GM19468 (cell line): Measurements from ENCODE around the gene FAM72C.
"Not testable (repeated sequence)": the region's sequence is repeated elsewhere in the genome, so short reads cannot be mapped to it uniquely, and the experiment has no call there.

Experiments
- ATAC-seq: cut with Tn5 transposase; IDR thresholded peaks from one replicate; pipeline ENCODE4 v1.9.1; 2021; ENCODE audit warnings: mild to moderate bottlenecking, moderate library complexity, moderate number of reproducible peaks; ENCODE audit not compliant: unreplicated experiment; ENCODE audit errors: extremely low read depth

Gene FAM72C

DNA sequence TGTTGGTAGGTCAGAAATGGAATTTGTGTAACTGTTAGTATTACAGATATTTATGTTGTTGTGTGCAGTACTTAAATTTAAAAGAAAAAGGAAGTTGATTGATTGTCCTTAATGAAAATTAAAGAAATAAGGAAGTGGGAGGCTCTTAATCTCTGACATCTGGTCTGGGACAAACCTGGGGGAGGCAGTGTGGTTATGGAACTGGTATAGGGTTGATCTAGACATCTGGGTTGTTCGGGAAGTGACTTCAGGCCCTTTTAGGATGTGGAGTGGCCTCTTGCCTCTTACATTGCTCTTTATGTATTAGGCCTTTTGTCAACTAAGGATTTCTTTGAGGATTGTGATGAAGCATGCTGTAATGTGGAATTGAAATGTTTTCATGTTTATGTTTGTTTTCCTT lies 16.1 kb upstream of the FAM72C start:
- not testable (repeated sequence) for ATAC-seq

DNA sequence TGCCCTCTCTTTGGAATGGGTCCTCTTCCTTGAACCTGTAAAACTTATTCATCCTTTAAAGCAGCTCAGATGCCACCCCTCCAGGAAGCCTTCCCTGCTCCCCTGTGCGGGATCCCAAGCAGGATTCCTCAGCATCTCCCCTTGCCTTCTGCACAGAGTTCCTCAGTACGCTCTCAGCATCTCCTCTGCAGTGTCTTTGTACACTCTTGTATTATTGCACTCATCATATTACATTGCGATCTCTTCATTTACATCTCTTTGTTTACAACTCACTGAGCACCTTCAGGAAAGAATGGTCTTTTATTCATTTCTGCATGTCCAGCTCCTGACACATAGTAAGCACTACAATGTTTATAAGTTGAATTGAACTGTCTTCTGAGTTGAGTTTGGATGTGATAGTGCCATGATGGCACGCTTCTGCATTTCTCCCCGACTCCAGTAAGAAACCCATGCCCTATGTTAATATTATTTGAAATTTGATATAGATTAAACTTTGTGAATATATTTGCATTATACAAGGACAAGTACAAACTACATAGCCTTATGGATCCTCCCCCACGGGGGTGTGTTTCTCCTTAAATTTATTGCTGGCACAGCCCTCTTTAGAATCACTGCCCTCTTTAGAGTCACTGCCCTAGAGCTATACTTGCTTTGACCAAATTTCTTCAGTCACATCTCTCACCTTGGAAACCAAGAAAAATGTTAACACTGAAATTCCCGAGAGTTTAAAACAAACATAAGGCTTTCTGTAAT lies 13.1 kb upstream of the FAM72C start:
- not testable (repeated sequence) for ATAC-seq

DNA sequence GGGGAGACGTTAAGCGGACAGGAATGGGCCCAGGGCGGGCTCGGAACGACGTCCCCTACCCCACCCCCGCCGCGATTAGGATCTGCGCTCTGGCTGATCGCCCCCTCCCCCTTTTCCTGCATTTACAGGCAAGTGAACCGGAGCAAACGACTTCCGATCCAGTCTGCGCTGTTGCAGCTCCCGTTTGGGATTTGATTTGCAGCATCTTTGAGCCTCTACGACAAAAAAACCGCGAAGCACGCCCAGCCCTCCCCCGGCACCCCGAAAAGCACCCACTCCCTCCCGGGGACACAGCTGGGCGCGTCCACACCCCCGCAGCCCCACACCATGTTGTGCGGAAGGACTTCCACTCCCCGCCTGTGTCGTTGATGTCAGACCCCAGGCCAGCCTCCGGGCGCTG lies 2.6 kb upstream of the FAM72C start:
- not testable (repeated sequence) for ATAC-seq

DNA sequence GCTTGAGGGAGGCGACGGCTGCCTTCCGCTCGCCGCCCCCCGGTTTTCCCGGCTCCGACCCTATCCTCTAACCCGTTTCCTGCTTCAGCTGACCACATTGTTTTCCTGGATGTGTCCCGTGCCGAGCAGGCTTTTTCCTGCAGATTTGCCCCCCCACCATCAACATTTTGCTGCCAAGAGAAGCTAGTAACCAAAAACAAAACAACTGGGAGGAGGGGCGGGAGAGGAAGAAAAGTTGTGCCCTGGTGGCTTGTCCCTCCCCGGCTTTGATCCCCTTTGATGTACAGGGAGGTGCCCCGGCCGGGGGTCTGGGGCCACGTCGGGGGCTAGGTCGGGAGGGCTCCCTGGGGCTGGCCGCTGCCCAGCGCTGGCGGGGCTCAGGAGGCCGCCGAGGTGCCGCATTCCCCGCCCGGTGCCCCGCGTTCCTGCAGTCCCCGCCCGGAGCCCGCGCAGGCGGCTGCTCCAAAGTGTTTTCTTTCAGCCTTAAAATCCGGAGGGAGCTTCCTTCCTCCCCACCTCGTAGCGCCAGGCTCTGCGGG lies 2.2 kb upstream of the FAM72C start:
- not testable (repeated sequence) for ATAC-seq

DNA sequence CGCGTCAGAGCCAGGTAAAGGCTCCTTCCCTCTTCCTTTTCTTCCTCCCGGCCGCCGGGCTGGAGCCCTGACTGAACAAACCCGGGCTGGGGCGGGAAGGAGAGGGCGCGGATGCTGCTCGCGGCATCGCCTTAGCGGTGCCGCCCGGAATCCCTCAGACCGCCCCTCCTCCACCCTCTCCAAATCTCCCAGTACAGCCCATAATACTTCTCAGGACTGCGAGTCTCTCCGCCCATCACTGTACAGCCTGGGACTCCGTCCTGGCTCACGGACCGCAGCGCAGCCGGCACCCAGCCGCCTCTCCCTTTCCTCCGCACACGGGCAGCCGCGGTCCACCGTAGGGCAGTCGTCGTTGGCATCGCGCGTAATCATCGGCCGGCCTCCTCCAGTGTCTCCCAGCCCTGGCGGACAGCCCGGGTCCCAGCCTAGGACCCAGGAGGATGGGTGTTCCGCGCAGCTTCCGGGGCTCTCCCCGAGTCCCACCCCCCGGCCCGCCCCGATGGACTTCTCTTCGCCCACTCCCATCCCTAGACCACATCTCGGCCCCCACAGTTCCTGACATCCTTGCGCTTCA lies 1.1 kb upstream of the FAM72C start:
- not testable (repeated sequence) for ATAC-seq

DNA sequence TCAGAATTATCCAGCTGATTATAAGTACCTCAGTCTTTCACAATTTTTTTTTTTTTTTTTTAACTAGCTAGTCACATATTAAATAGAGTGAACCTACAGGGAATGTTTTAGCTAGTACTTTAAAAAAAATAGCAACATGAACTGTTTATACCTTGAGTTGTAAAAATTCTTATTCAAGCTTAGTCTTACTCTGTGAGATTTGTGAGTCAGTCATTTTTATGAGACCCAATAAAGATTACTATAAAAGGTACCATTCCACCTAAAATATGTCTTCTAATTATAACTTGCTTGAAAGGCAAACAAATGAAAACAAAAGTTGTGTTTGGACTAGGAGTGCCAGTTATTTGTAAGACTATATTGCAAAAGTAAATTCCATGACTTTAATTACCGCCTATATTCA lies 5.9 kb downstream of the FAM72C start:
- not testable (repeated sequence) for ATAC-seq

DNA sequence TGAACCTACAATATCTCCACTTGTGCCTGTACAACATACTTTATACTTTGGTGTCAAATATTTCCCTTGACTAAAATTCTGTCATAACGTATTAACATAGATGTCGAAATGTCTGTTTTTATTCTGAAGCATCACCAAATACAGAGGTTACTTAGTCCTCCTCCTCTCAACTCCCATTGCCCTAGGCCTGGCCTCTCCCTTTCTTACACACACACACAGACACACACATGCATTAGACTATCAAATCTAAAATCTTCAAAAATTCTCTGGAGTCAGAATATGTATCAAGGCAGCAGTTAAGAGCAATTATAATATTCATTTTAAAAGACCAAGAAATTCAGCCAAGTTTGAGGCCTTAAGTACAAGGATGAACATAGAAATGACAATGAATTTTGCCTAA lies 7.5 kb downstream of the FAM72C start:
- ATAC-seq, result not testable (repeated sequence)

DNA sequence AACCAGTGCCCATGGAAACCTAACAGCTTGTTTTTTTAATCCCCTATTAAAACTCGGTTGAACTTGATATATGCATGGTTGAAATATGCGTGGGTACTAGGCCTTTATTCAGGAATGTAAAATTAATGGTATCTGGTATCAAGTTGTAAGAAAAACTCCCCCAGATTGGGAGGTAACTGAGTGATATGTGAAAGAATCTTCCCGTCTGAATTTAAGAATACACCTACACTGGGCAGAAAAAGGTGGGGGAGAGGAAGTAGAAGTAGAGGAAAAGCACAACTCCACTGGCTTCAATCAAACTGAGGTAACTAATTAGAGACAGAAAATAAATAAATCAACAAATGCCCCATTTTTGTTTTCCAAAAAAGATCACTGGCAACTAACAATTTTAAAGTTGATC lies 15.9 kb downstream of the FAM72C start:
- not testable (repeated sequence) for ATAC-seq

DNA sequence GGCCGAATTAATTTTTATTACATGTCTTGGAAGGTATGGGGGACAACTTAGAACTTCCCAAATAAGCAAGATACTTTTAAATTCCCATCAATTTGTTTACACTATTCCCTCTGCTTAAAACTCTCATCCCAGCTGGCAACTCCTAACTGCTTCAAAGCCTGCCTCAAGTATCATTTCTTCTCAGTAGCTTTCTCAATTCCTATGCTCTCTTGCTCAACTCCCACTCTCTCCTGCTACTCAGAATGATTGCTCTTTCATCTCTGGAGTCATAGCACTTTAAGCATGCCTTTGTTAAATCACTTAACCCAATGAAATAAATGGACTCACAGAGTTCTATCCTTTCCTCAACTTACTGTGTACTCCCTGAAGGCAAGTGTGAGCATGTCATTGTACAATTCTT lies 18.9 kb downstream of the FAM72C start:
- not testable (repeated sequence) for ATAC-seq

DNA sequence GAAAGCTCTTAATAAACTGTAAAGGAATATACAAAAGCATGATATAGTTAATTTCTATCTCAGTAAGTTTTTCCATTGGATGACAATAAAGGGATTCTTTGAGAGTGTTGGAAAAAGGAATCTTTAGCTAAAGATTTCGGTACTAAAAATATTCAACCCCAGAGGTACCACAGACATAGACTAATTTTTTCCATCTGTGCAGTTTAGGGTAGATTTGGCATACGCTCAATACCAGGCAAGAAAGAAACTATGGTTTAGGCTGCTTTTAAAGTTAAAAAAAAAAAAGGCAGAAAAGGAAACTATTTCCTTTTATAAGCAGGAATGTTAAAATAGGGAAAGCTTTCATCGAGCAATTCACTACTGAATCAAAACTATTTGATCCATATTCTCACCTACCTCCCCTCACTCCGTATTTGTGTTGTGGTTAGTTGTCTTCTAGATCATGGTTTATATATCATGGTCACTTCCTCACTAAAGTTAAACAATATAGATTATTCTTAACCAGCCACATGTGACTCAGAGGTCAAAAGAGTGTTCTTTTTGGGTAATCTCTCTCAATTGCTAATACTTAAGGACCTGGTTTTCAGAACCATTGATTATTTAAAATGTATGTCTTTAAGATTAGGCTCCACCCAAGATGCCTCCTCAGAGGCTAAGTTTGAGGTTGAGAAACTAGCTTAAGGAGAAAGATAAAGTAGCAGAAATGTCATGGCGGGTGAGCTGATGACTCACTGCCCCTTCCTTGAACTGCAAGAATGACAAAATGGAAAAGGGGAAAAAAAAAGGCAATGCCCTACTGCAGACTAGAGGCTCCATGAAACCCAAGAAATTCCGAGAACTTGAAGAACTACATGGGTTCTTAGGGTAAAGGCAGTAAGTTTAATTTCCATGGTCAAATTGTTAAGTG lies 20.0 kb downstream of the FAM72C start:
- not testable (repeated sequence) for ATAC-seq

DNA sequence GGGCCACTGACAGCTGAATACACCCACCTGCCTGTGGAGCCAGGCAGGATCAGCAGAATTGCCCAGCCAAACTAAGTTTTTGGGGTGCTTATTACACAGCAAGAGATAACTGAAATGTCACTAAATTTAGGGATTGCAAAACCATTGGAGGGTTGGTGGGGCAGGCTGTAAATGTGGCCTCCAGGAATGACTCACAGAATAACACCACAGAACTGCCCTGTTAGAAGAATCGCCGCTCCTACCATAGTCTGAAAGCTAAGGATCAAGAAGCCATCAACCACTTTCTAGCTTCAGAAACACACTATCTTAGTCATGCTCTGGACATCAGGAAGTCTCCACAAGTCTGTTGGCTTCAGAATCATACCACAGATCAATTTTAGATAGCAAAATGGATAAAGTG lies 24.0 kb downstream of the FAM72C start:
- not testable (repeated sequence) for ATAC-seq

DNA sequence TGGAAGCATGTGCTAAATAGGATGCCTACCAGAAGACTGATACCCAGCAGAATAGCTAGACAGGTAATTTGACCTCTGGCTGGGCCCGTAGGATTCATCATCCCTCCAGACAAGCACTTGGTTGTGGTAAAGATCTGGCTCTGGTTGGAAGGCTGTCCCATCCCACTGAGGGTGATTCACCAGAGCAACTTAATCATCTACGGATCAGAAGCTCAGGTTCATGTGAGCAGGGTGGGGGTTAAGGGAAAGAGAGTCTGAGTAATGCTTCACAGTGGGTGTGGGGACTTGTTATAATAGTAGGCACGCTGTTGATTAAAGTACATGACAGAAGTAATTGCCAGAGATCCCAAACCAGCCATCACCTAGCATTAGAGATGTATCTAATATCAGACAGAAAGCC lies 26.5 kb downstream of the FAM72C start:
- ATAC-seq, result not testable (repeated sequence)

DNA sequence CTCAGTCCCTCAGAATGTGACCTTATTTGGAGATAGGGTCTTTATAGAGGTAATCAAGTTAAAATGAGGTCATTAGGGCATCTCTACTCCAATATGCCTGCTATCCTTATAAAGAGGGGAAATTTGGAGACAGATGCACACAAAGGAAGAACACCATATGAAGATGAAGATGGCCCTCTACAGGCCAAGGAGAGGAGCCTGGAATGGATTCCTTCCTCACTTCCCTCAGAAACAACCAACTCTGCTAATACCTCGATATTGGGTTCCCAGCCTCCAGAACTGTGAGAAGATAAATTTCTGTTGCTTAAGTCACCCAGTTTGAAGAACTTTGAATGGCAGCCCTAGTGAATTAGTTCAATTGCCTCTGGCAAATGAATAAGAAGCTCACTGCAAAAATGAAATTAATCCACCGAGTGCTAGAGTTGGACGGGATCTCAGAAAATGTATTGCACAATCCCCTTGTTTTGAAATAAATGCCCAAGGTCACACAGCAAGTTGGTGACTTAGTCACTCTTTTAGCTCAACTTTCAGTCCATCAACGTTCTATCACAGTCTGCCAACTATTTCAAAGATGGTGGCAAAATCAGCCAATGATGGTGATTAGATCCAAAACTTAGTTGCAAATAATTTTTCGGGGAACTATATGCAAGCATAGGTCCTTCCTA lies 27.1 kb downstream of the FAM72C start:
- ATAC-seq, result not testable (repeated sequence)

DNA sequence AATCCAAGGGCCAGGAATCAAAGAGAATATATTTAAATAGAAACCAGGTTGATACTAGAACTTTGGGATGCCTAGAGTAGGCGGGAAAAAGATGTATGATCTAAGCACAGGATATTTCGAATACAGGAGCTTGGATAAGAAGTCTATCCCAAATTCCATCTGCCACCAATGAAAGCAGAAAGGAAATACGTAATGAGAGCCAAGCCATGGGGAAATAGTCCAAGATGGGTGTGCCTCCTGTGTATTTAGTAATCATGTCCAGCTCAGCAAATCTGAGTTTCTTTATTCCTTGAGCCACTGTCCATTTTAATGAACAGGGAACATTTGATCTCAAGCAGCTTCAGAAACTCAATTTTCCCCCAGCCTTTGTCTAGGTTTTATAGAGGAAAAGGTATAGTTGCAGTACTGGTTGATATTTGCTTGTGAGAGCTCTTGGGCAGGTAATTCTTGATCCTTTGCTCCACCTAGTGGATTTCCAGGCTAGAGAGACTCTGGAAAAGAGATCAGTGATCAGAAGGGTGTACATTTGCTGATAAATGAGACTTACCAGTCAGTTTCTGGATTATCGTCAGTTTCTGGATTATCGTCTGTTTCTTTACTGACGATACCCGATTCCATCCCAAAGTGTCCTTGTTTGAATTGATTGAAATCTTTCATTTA lies 28.3 kb downstream of the FAM72C start:
- ATAC-seq, result not testable (repeated sequence)

DNA sequence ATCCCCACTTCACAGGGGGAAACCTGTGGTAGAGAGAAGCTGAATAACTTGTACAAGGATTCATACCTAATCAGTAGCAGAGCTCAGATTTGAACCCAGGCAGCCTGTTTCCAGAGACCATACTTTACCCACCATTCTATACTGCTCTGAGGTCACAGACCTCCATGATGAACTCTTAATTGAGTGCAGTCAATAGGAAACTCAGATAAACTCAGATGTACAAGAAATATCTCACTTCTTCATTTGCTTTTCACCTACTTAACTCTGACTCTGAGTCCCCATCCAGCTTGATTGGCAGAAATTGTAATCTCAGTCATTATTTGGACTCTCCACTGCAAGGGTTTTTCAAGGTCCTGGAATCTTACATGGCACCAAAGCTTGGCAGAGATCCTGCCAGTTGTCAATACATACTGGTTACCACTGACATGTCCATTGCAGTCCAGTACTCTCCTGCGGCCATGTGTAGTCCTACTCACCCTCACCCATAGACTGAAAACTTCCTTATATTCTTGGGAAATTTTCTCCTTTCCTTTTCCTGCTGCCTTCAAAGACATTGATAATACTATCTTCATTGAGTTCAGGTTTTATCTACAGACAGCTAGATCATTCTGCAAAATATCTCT lies 29.4 kb downstream of the FAM72C start:
- not testable (repeated sequence) for ATAC-seq

DNA sequence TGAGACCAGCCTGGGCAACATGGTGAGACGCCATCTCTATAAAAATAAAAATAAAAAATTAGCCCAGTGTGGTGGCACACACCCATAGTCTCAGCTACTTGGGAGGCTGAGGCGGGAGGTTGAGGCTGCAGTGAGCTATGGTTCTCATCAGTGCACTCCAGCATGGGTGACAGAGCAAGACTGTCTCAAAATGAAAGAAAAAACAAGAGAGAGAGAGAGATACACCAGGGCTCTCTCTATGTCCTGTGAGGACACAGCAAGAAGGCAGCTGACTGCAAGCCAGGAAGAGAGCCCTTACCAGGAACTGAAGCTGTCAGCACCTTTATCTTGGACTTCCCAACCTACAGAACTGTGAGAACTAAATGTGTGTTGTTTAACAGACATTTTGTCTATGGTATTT lies 32.1 kb downstream of the FAM72C start:
- ATAC-seq, result not testable (repeated sequence)

DNA sequence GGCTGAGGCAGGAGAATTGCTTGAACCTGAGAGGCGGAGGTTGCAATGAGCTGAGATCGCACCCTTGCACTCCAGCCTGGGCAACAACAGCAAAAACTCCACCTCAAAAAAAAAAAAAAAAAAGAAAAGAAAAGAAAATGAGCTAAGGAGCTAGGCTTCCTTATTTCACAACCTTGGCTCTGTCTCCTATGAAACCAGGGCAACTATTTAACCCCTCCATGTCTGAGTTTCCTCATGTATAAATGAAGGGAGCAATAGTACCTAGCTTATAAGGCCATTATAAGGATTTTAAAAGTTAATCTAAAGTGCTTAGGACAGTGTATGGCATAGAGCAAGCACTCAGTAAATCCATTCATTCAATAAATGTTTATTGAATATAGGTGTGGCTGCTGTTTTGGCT lies 32.9 kb downstream of the FAM72C start:
- ATAC-seq, result not testable (repeated sequence)

DNA sequence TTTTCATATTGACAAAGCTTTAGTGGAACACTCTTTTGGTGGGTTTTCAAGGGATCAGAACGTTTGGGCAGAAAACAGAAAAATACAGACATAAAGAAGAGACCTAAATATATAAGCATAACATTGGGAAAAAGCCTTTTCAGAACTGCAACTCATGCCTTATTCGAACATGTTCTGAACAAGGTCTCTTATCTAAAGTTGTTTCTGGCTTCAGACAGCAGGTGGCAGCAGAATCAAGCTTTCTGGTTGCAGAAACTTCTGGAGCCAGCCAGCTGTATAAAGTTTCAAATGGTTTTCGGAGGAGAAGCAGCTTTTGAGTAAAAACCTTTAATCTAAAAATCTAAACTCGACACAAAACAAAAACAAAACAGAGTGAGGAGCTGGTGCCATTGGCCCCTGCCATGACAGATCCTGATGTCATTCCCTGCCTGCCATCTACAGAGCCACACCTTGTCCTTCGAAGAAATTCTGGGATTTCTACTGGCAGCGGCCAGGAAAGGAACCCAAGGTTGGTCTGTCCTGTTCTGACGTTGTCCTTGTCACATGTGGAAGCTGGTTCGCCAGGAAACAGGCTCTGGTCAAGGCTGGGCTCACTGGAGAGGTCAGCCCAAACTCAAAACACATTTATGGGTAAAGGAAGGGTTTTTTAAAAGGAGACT lies 35.2 kb downstream of the FAM72C start:
- not testable (repeated sequence) for ATAC-seq

DNA sequence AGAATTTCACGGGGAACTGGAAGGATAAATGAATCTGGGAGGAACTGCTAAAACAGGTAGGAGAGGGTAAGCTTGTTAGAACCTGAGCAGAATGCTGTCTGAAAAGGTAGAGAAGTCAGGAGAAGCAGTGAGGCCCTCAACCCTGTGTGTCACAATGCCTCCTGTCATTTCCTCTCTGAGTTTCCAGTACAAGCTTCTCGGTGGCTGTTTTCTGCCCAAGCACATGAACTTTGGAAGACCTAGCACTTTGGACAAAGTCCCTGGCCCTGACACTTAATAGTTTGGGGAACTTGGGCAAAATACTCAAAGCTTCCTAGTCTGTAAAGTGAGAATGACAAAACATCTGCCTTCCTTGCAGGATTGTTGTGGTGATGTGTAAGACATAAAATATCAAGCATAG lies 52.7 kb downstream of the FAM72C start:
- not testable (repeated sequence) for ATAC-seq
